ENCODE results near the gene DDX47.

GRCh38 chr12:12877781-12878455 lies 64.8 kb downstream of the DDX47 start:
- TF ChIP-seq CTCF (IDR thresholded peaks at IDR 0.05; ENCODE audit: low read length) (no peak), EZH2 (IDR thresholded peaks at IDR 0.05; ENCODE audit: borderline replicate concordance, low read length) (no peak)

All from OCI-LY1 (cell line).